ENCODE results near the gene RSRP1.

Gene RSRP1

DNA sequence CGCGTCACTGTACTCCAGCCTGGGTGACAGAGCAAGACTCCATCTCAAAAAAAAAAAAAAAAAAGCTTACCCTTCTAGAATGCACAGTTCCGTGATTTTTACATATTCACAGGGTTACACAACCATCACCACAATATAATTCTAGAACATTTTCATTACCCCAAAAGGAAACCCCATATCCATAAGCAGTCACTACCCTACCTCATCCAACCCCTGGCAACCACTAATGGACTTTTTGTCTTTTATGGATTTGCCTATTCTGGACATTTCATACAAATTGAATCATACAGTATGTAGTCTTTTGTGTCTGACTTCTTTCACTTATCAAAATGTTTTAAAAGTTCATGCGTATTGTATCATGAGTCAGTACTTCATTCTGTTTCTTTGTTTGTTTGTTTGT lies 37.7 kb downstream of the RSRP1 start:
- TF ChIP-seq, protein P1, sequence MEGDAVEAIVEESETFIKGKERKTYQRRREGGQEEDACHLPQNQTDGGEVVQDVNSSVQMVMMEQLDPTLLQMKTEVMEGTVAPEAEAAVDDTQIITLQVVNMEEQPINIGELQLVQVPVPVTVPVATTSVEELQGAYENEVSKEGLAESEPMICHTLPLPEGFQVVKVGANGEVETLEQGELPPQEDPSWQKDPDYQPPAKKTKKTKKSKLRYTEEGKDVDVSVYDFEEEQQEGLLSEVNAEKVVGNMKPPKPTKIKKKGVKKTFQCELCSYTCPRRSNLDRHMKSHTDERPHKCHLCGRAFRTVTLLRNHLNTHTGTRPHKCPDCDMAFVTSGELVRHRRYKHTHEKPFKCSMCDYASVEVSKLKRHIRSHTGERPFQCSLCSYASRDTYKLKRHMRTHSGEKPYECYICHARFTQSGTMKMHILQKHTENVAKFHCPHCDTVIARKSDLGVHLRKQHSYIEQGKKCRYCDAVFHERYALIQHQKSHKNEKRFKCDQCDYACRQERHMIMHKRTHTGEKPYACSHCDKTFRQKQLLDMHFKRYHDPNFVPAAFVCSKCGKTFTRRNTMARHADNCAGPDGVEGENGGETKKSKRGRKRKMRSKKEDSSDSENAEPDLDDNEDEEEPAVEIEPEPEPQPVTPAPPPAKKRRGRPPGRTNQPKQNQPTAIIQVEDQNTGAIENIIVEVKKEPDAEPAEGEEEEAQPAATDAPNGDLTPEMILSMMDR (IDR thresholded peaks at IDR 0.05; ENCODE audit: insufficient read depth, low read depth, low read length, missing control alignments), result no peak
- no peak for DNase-seq (ENCODE audit: low read depth)
- no peak overlapping the region for H3K4me3 ChIP-seq (ENCODE audit: low read depth, low read length)

GRCh38 chr1:25208561-25209222 lies 38.6 kb downstream of the RSRP1 start:
- no peak for DNase-seq (ENCODE audit: low read depth)
- TF ChIP-seq, protein P1 (IDR thresholded peaks at IDR 0.05; ENCODE audit: insufficient read depth, low read depth, low read length, missing control alignments), result no peak
- H3K4me3 ChIP-seq (ENCODE audit: low read depth, low read length), result no peak overlapping the region

GRCh38 chr1:25208092-25208491 lies 39.2 kb downstream of the RSRP1 start:
- no peak for DNase-seq (ENCODE audit: low read depth)
- H3K4me3 ChIP-seq (ENCODE audit: low read depth, low read length), result no peak overlapping the region
- TF ChIP-seq, protein P1 (IDR thresholded peaks at IDR 0.05; ENCODE audit: insufficient read depth, low read depth, low read length, missing control alignments), result no peak

GRCh38 chr1:25206201-25206600 lies 41.1 kb downstream of the RSRP1 start:
- peak; percentile 78 for DNase-seq (ENCODE audit: low read depth)
- TF ChIP-seq, protein P1 (IDR thresholded peaks at IDR 0.05; ENCODE audit: insufficient read depth, low read depth, low read length, missing control alignments), result no peak
- H3K4me3 ChIP-seq (ENCODE audit: low read depth, low read length), result no peak overlapping the region

DNA sequence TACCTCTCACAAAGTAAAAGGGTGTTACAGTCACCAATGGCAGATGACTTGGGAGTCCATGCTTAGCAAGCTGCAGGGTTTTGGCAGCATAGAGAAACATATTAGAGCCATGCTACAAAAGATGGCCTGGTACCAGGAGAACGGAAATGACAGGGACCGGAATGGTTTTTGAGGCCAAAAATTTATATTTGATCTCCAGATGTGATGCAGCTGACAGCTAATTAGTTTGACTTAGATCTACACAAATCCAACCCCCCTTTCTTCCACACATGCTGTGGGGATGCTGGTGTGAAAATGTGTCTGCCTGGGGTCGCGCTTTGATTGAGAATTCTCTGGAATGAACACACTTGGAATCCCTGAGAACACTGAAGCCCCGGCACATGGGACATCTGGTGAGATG lies 41.5 kb downstream of the RSRP1 start:
- TF ChIP-seq, protein P1 (IDR thresholded peaks at IDR 0.05; ENCODE audit: insufficient read depth, low read depth, low read length, missing control alignments), result no peak
- DNase-seq (ENCODE audit: low read depth), result no peak
- H3K4me3 ChIP-seq (ENCODE audit: low read depth, low read length), result no peak overlapping the region

DNA sequence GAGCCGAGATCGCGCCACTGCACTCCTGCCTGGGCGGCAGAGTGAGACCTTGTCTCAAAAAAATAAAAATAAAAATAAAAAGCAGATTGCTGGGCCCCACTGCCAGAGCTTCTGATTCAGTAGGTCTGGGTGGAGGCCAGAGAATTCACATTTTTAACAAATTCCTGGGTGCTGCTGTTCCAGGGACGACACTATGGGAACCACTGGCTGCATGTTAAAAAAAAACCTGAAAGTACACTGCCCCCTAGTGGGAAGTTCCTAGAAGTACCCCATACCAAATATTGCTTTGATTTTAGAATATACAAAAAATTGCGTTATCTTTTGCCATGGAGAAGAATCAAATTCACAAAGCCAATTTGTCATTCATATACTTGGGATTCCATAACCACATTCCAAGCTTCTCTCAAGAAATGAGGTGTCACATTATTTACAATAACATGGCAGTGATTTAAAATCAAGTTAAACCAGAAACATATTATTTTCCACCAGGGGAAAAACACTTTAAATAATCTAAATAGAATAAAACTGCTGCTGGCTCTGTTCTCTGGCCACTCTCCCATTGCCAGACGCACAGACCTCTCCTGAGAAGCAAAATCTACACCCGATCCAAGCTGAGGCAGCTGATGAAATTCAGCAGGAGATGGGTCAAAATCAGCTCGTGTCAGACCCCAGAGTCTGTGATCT lies 42.3 kb downstream of the RSRP1 start:
- peak; percentile 52 for DNase-seq (ENCODE audit: low read depth)
- TF ChIP-seq, protein P1 (IDR thresholded peaks at IDR 0.05; ENCODE audit: insufficient read depth, low read depth, low read length, missing control alignments), result peak; percentile 61
- H3K4me3 ChIP-seq (ENCODE audit: low read depth, low read length), result no peak overlapping the region

All from GM12865 (cell line).